Activated CD8-positive, alpha-beta T cell treated with anti-CD3 and anti-CD28 coated beads, Interleukin-2, amount 10 ng/mL, durations not matched to agents 7 days and 5 days (primary cell): ENCODE data around the gene ESR1. TPM values are rescaled to one million over a fixed set of nuclear protein-coding genes. Genes with fewer than 3 reads are reported as not detected.

Source experiments
- ATAC-seq: fragments of 150-1000 bp; cut with Tn5 transposase; one replicate; pipeline ENCODE4 v1.10.0; 2021; ENCODE audit warnings: moderate library complexity
- CTCF ChIA-PET: fragments of 350-600 bp; sonication (Branson Sonifier 250); formaldehyde crosslinking; loops from one replicate; lab custom pipeline; 2021; ENCODE audit warnings: antibody characterized with exemption; lab: Charles Lee
- POLR2A ChIA-PET: fragments of 350-600 bp; sonication (Branson Sonifier 250); formaldehyde crosslinking; loops from one replicate; lab custom pipeline; 2021; ENCODE audit warnings: antibody characterized with exemption; lab: Charles Lee
- DNase-seq: peaks from one replicate; pipeline ENCODE4 v3.0.0-alpha.2; 2020
- H3K27ac Mint-ChIP-seq: one replicate; pipeline ENCODE4 v1.8.0; 2021; ENCODE audit warnings: mild to moderate bottlenecking, mixed read lengths
- H3K27me3 Mint-ChIP-seq: one replicate; pipeline ENCODE4 v1.8.0; 2021; ENCODE audit warnings: low read depth, mixed read lengths
- H3K36me3 Mint-ChIP-seq: one replicate; pipeline ENCODE4 v1.8.0; 2021; ENCODE audit warnings: low read depth, mixed read lengths
- H3K4me1 Mint-ChIP-seq: one replicate; pipeline ENCODE4 v1.8.0; 2021; ENCODE audit warnings: low read depth, mixed read lengths
- H3K4me3 Mint-ChIP-seq: one replicate; pipeline ENCODE4 v1.8.0; 2021; ENCODE audit warnings: mild to moderate bottlenecking, mixed read lengths
- H3K9me3 Mint-ChIP-seq: one replicate; pipeline ENCODE4 v1.8.0; 2022; ENCODE audit warnings: mixed read lengths; ENCODE audit not compliant: insufficient read depth
- total RNA-seq, 2 experiments: library from RNA; stranded (reverse); gene quantifications; one replicate each; pipeline ENCODE4 v1.2.3, GENCODE V29; 2021

The ESR1 gene
- total RNA-seq, 2 experiments from 2014 or later = 0.47 to 0.71 TPM

DNA sequence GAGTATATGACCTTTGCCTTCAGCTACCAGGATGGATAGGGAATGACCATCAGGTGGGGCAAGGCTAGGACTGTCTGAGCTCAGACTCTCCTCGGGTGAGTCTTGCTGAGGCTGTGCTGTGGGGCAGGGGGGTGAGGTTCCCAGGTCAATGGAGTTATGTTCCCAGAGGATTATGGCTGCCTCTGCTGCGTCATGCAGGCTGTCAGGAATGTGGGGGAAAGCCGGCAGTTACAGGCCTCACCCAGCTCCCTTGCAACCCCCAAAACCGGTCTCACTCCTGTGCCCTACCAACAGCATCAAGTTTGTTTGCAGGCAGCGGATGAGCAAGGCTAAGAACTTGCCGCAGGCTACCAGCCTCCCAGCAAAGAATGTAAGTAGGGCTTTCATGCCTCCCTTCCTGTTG is 93.5 kb downstream of the ESR1 start:
- Mint-ChIP-seq H3K36me3 (no peaks in the 10 kb centered on the region), H3K9me3 (no peaks in the 10 kb centered on the region), H3K27me3 (peaks cover 2% of the 10 kb centered on the region), H3K27ac (no peak overlapping the region), H3K4me1 (no peaks in the 10 kb centered on the region), H3K4me3 (no peak overlapping the region)
- POLR2A ChIA-PET = no interaction called here
- no peak for ATAC-seq
- CTCF ChIA-PET = no interaction called here
- no peak for DNase-seq

DNA sequence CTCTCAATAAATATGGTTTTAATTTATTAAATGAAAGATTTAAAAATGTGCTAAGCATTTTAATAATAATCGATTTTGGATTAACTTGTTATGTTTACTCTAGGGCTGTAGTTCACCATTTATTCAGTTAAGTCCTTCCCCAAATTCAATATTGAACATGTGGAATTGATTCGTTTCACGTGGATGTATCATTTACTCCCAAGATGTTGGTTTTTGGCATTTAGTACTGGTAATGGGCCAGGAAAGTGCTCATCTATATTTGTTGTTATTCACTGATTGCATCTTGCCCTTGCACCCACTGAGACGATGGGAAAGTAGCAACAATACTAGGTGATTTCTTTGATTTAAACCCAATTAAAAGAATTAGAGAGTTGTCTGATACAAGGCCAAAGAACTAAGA is 97.1 kb downstream of the ESR1 start:
- no peak for DNase-seq
- Mint-ChIP-seq H3K4me3 (no peak overlapping the region), H3K4me1 (no peaks in the 10 kb centered on the region), H3K27ac (no peak overlapping the region), H3K36me3 (no peaks in the 10 kb centered on the region), H3K9me3 (no peaks in the 10 kb centered on the region), H3K27me3 (peaks cover 2% of the 10 kb centered on the region)
- POLR2A ChIA-PET = no interaction called here
- CTCF ChIA-PET = no interaction called here
- no peak for ATAC-seq

DNA sequence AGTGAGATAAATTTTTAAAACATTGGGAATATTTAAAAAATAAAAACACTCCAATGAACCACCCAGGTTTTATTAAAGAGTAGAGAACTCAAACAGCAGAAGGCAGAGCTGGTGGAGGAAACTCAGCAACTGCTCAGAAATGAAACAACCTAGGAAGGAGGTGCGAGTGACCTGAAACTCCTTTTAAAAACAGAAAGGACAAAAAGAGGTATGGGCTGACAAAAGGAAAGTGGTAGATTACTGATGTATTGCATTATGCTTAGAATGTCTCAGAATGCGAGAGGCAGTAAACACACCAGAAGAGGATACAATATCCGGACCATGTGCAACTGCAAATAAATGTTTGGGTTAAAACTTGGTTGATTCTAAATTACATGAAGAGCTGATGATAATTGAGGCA is 97.6 kb downstream of the ESR1 start:
- POLR2A ChIA-PET = no interaction called here
- no peak overlapping the region for H3K4me3 Mint-ChIP-seq
- CTCF ChIA-PET = no interaction called here
- H3K27ac Mint-ChIP-seq = no peak overlapping the region
- no peaks in the 10 kb centered on the region for H3K4me1 Mint-ChIP-seq
- ATAC-seq (no peak), DNase-seq (no peak)
- H3K9me3 Mint-ChIP-seq = no peaks in the 10 kb centered on the region
- H3K36me3 Mint-ChIP-seq = no peaks in the 10 kb centered on the region
- H3K27me3 Mint-ChIP-seq = peaks cover 2% of the 10 kb centered on the region

DNA sequence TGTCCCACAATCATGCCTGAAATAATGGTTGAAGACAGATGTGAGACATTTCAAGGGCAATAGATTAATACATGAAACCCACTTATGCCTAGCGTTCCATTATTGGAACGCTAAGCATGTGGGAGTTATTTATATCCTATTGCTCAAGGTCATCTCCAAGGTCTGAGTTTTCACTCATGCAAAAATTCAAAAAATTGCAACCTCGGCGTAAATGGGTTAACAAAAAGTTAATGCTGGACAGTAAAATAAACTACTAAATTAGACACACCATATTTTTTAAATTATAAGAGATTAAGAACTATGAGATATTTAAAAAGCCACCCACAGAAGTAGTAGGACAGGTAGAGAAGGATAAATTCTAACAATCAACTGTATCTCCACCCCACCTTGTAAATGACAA is 98.4 kb downstream of the ESR1 start:
- no peak overlapping the region for H3K27ac Mint-ChIP-seq
- ChIA-PET POLR2A (no interaction called here), CTCF (no interaction called here)
- DNase-seq (no peak), ATAC-seq (no peak)
- no peak overlapping the region for H3K4me3 Mint-ChIP-seq
- H3K36me3 Mint-ChIP-seq = no peaks in the 10 kb centered on the region
- no peaks in the 10 kb centered on the region for H3K9me3 Mint-ChIP-seq
- peaks cover 2% of the 10 kb centered on the region for H3K27me3 Mint-ChIP-seq
- no peaks in the 10 kb centered on the region for H3K4me1 Mint-ChIP-seq

DNA sequence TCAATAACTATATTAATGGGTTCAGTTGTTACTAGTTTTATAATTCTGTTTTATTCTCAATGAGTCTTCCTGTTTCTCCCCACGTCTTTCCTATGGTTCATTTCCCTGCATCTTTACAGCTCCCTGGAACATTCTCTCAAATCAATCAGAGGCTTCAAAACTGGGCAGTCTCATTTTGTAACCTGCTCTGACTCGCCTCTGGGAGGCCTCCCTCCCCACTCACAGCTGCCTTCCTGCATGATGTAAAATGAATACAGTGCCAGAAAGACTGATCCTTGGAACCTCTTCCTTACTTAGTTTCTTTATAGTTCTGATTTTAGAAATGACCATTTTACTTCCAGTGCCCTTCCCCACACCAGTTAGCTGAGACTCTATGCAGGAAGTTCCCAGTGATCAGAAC is 103.9 kb downstream of the ESR1 start:
- POLR2A ChIA-PET = no interaction called here
- H3K27ac Mint-ChIP-seq = no peak overlapping the region

DNA sequence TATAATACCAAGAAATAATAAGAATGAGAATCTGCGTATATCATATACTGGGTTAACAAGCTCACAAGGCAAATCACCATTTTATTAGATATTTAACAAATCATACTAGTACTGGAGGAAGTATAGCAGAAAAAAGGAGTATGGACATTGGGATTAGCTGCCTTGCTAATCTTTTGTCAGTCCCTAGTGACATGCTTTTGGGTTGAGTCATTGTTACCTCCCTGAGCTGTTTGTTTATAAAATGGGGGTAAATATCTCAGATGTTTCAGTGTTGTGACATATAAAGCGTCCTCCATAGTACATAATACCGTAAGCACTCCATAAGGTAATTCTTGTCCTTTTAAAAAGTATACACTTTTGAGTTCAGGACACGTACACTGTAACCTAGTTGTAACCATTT is 107.0 kb downstream of the ESR1 start:
- no peaks in the 10 kb centered on the region for H3K27me3 Mint-ChIP-seq
- H3K36me3 Mint-ChIP-seq = no peaks in the 10 kb centered on the region
- no peaks in the 10 kb centered on the region for H3K4me1 Mint-ChIP-seq
- H3K27ac Mint-ChIP-seq = no peak overlapping the region
- DNase-seq (no peak), ATAC-seq (no peak)
- POLR2A ChIA-PET = no interaction called here
- H3K9me3 Mint-ChIP-seq = no peaks in the 10 kb centered on the region
- no peak overlapping the region for H3K4me3 Mint-ChIP-seq
- CTCF ChIA-PET = no interaction called here

More for the DNA sequence above, 103.9 kb downstream of the ESR1 start:
- ATAC-seq (no peak), DNase-seq (no peak)
- CTCF ChIA-PET = no interaction called here
- Mint-ChIP-seq H3K36me3 (no peaks in the 10 kb centered on the region), H3K27me3 (no peaks in the 10 kb centered on the region), H3K4me1 (no peaks in the 10 kb centered on the region), H3K9me3 (no peaks in the 10 kb centered on the region), H3K4me3 (no peak overlapping the region)

DNA sequence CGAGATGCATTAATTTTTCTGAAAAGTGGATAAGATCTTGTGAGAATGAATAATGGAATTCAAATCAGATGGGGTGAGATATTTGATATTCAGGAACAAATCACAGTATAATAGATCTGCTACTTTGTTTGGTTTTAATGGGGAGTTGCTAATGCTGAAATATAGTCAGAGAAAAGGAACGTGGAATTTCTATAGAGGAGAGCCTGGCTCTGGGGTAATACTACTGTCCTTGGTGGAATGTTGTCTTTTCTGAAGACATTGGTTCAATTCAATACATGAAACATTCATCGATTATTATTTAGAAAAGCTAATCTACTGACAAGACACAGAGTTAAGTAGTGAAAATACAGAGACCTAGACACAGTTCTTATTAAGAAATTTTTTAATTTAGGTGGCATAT is 108.6 kb downstream of the ESR1 start:
- no peak for ATAC-seq
- Mint-ChIP-seq H3K9me3 (no peaks in the 10 kb centered on the region), H3K27ac (no peak overlapping the region), H3K27me3 (no peaks in the 10 kb centered on the region), H3K4me3 (no peak overlapping the region), H3K4me1 (no peaks in the 10 kb centered on the region), H3K36me3 (no peaks in the 10 kb centered on the region)
- ChIA-PET POLR2A (no interaction called here), CTCF (no interaction called here)
- DNase-seq = no peak

DNA sequence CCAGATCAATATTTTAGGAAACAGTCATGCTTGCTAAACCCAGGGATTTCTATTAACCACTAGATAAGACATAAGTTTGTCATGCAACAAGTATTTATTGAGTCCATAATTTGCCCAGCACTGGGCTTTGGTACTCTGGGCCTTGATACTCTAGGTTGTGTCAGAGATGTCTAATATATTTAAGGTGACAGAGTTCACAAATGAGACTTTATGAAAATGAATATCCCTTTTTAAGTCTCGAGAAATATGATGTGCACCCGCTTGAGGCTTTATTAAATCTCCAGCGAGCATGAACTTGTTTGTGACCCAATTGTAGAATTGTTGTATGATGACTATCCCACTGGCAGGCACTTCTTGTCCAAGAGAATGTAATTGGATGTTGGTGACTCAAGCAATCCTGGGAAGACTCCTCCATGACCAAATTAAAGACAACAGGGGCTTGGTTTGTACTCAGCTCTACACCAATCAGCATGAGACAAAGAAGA is 109.2 kb downstream of the ESR1 start:
- ATAC-seq = no peak
- H3K4me3 Mint-ChIP-seq = no peak overlapping the region
- no peaks in the 10 kb centered on the region for H3K36me3 Mint-ChIP-seq
- no peaks in the 10 kb centered on the region for H3K4me1 Mint-ChIP-seq
- DNase-seq = no peak
- H3K9me3 Mint-ChIP-seq = no peaks in the 10 kb centered on the region
- POLR2A ChIA-PET = no interaction called here
- CTCF ChIA-PET = no interaction called here
- peaks cover 4% of the 10 kb centered on the region for H3K27me3 Mint-ChIP-seq
- no peak overlapping the region for H3K27ac Mint-ChIP-seq

DNA sequence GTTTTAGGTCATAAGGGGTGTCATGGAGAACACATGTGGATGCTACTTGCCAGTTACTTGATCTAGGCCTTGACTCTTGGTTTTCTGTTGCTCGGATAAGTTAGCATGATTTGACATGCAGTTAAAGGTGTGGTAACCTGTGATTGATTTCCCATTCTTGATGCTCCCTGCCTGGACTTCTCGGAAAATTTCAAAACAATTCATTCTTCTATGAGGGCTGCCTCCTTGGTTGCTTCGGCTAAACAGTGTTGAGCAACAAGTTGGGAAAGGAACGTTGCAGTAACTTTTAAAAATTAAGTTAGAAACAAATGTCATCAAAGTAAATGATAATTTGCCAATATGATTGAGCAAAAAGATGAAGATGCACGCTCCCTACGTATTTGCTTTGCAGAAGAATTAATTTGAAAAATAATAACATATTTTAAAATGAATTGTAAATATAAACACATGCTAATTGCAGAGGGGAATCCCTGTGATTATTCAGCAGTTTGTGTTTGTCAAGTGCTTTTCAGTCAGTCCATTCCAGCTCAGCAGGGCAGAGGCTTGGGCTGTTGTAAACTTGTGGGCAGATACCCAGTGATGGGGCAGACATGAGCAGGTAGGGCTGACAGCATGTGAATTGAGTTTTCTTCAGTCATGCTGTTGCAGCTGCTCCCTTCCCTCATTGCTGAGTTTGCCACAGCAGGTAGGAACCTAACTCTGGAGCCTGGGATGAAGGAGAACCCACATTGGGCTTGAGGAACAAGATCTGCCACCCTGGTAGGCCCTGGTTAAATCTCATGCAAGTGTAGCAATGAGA is 110.2 kb downstream of the ESR1 start:
- no peaks in the 10 kb centered on the region for H3K4me1 Mint-ChIP-seq
- POLR2A ChIA-PET = no interaction called here
- no peak overlapping the region for H3K27ac Mint-ChIP-seq
- DNase-seq (no peak), ATAC-seq (no peak)
- CTCF ChIA-PET = no interaction called here
- no peak overlapping the region for H3K4me3 Mint-ChIP-seq
- no peaks in the 10 kb centered on the region for H3K36me3 Mint-ChIP-seq
- no peaks in the 10 kb centered on the region for H3K9me3 Mint-ChIP-seq
- H3K27me3 Mint-ChIP-seq = peaks cover 7% of the 10 kb centered on the region

DNA sequence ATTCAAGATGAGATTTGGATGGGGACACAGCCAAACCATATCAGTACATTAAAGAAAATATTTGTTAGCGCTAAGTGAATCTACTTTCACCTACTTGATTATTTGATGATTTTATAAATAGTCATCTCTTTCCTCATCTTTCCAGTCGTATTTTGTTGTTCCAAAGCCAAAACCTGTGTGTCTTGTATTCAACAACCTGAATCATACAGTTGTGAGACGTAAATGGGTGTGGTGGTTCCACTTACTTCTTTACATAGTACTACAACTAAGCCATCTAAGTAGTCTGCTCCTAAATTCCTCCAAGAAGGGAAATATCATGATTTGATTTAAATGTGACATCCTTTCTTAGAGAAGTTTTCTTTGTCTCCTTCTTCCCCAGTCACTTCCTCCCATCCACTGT is 132.8 kb downstream of the ESR1 start:
- DNase-seq (no peak), ATAC-seq (no peak)
- ChIA-PET POLR2A (no interaction called here), CTCF (no interaction called here)
- H3K4me3 Mint-ChIP-seq = no peak overlapping the region
- peaks cover 13% of the 10 kb centered on the region for H3K27me3 Mint-ChIP-seq
- H3K9me3 Mint-ChIP-seq = no peaks in the 10 kb centered on the region
- H3K36me3 Mint-ChIP-seq = no peaks in the 10 kb centered on the region
- no peak overlapping the region for H3K27ac Mint-ChIP-seq
- H3K4me1 Mint-ChIP-seq = no peaks in the 10 kb centered on the region

DNA sequence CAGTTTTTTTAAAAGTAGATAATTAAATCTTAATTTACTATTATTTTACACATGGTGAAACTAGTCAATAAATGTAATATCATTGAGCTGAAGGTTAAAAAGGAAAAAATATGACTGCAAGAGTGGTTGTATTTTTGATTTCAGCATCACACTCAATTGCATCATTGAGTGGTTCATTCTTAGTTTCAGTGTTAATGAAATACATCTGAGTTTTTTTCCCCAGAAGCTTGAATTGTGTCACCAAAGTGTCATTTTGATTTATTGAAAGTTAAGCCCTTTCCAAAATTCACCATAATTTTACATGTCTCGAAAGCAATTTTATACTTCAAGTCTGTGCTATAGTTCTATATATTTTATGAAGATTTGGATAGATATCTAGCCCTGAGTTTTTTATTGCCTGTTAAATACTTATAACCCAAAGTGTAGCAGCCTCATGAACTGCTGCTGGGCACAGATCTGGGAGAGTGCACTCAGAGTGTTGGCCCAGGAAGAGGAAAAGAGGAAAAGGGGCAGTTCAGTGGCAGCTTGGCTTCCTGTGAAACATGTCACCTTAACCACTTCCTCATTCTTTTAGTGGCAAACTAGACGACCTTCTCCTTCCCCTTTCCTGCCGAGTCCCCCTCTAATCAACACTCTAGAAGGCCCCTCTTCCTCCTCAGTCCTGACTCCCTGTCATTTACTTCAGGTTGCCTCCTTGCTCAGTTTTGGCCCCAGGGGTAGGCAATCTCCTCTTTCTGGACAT is 140.7 kb downstream of the ESR1 start:
- no peak for ATAC-seq
- ChIA-PET POLR2A (no interaction called here), CTCF (no interaction called here)
- peaks cover 22% of the 10 kb centered on the region for H3K27me3 Mint-ChIP-seq
- no peak for DNase-seq
- H3K27ac Mint-ChIP-seq = no peak overlapping the region
- peaks cover 12% of the 10 kb centered on the region for H3K36me3 Mint-ChIP-seq
- peak overlapping the region; percentile 4 for H3K4me3 Mint-ChIP-seq
- H3K4me1 Mint-ChIP-seq = peaks cover 11% of the 10 kb centered on the region
- H3K9me3 Mint-ChIP-seq = no peaks in the 10 kb centered on the region

DNA sequence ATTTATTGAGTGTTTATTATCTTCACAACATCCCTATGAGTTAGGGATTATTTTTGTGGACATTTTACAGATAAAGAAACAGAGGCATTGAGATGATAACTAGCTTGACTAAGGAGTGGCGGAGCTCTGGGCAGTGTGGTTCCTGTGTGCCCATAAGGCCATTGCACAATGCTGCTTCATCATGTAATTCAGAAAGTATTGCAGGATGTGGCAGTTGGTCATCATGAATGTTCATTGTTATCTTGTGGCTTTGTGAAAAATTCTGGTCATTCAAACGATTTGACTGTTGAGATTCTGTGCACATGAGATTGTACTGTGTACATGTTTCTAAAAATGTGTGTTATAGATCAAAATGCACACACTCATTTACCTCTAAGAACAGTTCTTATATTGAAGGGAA is 150.8 kb downstream of the ESR1 start:
- no peaks in the 10 kb centered on the region for H3K9me3 Mint-ChIP-seq
- CTCF ChIA-PET = no interaction called here
- POLR2A ChIA-PET = no interaction called here
- no peak for ATAC-seq
- H3K4me1 Mint-ChIP-seq = peaks cover 17% of the 10 kb centered on the region
- H3K27ac Mint-ChIP-seq = no peak overlapping the region
- H3K4me3 Mint-ChIP-seq = no peak overlapping the region
- H3K27me3 Mint-ChIP-seq = peaks cover 47% of the 10 kb centered on the region
- H3K36me3 Mint-ChIP-seq = no peaks in the 10 kb centered on the region
- no peak for DNase-seq
